A172 (cell line): Measurements from ENCODE around the gene PTH1R. TPM values are rescaled to one million over a fixed set of nuclear protein-coding genes. Genes with fewer than 3 reads are reported as not detected.

ENCODE experiments used
- DNase-seq: peaks from one replicate; pipeline ENCODE4 v3.0.0-alpha.2; 2015; ENCODE audit warnings: low spot score
- total RNA-seq: library from RNA; depleted of rRNA; stranded (reverse); fragments of >200 nt; shearing (Covaris generic); gene quantifications from 2 replicates; pipeline ENCODE4 v1.2.3, GENCODE V29; 2014

Gene PTH1R
- total RNA-seq, 1 experiment from 2014 or later = 2.8 TPM

DNA sequence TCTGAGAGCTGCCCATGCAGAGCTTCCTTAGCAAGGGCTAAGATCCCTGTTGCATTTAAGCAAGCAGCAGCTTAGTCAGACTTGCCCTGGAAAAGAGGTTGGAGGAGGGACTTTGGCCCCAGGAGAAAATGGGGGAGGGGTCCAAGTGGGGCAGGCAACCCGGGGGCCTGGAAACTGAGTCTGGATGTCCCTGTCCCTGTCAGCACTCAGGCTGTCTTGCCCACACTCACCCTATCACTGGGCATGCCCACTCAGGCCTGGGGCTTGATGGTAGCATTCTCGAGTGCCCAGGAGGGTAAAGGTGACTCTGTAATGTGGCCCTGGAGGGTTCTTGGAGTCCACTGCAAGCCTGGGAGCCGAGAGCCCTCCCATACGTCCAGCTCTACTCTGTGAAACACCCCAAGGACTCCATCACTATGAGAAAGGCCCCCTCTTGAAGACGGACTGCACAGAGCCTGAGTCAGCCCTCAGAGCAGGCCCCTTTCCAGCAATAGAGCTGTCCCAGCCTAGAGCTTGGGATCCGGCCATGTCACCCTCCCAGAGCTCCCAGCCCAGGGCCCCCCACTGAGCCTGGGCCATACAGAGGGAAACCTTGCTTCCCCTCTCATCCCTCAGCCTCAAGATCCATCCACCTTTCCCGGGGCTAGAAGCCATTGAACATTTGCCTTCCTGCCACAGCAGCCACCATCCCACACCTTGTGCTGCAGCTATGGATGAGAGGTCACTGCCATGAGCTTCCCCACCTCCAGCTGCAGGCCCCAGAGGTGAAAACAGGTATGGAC, 27.6 kb upstream of the PTH1R start:
- no peak for DNase-seq

DNA sequence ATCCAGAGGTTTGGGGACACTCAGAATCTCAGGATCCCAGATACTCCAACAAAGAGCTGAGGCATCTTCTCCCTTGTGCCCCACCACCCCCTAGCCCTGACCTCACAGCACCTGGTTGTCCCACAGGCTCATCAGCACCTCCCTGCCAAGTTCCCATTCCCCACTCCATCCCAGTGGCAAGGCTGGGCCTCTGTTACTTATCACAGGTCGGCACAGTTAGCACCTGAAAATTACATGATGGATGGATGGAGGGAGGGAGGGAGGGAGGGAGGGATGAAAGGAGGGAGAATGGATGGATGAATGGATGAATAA, 27.1 kb upstream of the PTH1R start:
- no peak for DNase-seq

DNA sequence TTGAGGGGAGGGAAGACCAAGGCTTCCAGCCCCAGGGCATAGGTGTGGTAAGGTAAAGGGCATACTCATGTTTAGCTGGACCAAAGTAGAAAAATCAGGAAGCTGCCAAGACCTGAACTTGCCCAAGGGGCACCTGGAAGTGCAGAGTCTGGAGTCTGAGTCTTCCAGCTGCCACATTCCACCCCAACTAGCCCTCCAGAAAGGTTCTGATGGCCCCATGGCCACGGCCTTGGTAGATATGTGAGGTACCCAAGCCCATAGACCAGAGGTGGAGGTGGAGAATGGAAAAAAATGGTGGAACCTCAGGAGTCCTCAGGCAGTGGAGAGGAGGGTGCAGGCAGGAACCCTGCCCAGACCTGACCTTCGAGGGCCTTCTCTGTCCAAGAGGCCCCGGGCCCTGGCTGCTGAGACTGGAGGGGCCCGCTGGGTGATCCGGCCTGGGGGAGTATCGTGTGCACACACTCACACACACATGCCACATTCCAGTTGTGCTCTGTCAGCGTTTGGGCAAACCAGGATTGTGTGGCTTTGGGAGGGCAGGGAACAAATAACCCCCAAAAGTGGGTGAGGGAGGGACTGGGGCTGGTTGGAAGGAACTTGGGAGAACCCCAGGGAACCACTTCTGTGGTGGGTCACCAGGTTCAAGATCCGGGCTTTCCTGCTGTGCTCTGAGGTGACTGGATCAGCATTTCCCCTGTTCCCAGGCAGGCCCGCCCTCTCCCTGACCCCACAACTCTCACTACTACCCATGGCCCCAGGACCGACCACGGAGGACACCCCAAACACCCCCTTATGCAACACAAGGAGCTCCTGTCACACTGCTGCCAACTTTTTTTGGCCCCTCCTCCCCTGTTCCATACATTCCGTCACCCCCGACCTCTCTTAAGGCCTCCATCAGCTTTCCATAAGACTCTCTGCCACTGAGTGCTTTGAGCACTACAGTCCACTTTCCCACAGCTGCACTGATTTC, 25.9 kb upstream of the PTH1R start:
- DNase-seq = no peak

DNA sequence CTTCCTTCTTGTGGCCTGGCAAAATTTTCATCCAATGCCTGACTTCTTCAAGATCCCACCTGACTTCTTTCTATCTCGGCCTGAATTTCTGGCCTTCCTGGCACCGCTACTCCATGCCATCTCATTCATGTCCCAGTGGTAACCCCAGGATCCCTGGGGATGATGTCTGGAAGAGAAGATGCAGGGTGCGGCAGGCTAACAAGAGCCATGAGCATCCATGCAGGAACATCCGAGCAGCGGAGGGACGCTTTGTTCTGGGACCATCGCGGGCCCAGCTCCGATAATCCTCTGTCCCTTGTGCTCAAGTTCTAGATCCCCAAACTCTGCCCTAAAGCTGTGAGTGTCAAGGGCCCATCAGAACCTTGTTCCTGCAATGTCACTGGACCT, 25.2 kb upstream of the PTH1R start:
- no peak for DNase-seq

DNA sequence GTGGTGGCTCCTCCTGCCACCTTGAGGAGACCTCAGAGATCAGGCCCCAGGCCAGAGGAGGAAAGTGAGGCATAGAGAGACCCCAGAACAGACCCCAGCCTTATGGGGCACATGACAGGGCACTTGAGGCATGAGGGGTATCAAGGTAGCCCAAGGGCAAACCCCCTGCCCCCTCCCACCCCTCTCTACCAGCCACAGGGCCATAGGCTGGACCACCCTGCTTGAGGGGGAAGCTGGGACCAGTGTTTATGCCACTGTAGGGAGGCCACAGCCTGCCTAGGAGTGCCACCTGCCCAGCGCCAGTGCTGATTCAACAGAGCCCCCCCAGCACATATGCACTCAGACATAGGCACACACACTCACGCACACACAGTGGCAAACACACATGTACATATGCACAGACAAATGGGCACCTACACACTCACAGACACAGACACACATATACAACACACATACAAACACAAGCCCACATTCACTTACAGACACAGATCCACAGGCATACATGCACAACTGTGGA, 24.6 kb upstream of the PTH1R start:
- DNase-seq = no peak

DNA sequence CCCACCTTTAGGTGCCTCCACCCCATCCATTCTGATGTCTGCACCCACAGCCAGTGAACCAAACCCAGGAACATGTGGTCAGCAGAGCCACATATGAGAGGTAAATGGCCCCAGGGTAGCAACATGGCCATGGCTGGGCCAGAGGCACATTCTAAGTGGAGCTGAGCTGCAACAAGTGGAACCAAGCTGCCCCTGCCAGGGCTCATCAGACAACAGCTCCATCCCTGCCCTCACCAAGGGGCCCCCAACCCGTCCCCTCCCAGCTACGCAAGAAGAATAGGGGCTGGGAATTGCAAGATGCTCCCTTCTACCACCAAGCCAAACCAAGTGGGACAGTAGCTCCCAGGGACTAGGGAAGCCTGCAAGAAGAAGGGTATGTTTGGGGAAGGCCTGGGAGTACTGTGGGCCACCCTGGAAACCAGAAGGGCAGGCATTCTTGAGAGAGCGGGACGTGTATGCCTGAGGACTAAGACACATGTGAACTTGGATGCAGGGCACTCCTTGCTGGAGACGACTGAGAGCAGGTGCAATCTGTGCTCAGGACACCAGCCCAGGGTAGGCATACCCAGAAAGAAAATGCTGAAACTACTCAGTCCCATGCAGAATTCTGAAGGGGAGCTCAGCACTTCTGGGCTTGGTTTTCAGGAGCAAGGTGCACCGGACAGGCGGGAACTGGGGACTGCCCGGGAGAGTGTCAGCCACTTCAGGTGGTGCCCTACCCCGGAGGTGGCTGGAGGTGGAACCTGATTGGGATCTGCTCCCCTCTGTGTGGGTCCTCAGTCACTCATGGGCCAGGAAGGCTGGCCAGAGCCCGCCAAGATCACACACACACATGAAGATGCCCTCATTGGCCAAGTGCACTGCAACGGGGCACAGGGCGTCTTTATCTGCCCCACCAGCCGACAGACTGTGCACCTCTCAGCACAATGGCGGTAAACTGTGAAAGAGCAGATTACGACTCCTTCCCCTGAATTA, 23.8 kb upstream of the PTH1R start:
- no peak for DNase-seq

DNA sequence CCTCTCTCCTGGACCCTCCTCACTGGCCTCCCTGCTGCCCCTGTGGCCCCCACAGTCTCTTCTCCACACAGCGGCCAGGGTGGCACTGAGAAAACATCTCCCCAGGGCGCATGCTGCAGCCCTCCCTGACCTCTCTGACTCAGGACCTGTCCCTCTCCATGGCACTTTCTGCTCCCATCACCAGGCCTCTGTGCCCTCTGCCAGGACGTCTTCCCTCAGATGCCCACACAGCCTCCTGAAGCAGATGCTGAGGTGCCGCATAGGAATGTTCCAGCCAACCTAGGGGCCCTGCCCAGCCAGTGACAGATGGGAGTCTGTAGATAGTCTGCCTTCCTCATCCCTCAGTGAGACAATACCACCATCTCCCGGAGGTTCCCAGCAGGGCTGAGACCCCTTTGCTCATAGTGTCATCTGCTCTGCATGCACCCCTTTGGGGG, 22.9 kb upstream of the PTH1R start:
- no peak for DNase-seq

DNA sequence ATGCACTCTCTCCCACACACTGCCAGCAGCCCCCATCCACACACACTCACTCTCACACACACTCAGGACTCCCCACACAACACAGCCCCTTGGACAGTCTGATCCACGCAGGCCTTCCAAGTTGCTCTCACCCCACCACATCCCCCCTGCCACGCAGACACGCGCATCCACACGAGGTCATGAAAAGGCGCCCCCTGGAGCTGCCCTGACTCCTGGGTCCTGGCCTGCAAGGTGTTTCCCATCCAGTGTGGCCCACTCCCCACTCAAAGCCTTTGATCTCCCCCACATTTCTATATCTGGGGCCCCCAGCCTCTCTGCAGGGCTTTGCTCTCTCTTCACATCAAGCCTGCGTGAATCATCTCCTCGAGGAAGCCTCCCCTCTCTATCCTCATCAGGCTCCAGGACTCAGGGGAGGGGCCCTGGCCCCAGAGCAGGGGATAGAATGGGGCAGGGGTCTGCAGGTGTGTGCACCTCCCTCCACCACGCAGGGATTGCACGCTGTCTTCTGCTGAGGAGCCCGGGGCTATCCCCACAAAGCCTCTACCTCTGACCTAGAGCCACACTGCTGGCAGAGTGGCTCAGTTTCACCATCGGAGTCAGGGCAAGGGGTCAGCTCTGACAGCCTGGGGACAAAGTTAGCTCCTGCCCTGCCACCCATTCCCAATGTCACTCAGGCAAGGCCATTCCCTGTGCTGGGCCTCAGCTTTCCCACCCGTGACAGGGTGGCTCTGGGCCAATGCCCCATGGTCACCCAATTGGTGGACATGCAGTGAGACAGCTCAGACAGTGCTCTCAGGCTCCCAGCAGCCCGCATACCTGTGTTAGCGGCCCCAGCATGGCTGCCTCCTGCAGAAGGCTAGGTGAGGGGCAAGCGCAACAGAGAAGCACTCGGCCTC, 20.7 kb upstream of the PTH1R start:
- DNase-seq = no peak

DNA sequence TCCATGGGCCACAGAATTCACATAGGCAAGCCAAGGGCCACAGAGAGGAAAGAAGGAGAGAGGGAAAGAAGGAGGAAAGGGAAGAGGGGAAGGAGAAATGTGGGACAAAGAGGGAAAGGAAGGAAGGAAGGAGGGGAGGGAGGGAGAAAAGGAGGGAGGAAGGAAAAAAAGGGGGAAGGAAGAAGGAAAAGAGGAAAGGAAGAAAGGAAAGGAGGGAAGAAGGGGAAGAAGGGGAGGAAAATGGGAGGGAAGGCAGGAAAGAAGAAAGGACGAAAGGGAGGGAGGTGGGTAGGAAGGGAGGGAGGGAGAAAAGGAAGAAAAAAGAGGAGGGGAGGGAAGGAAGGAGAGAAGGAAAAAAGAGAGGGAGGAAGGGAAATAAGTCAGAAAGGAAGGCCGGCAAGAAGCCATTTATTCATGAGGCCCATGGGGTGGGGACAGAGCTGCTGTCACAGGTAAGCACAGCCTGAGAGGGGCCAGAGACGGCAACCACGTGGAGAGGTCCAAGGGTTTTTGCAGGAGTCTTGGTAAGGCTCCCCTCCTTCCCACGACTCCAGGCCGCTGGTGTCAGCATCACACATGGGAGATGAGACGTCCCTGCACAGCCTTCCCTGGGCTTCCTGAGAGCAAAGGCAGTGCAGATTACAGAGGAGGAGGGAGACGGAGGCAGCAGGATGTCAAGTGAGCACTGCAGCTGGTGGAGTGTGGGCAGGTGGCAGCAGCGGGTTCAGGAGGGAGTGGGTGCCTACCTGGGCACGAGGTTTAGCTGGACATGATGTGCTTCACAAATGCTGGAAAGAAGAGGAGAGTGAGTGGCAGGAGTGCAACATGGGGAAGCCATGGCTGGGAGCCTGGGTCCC, 19.8 kb upstream of the PTH1R start:
- no peak for DNase-seq

DNA sequence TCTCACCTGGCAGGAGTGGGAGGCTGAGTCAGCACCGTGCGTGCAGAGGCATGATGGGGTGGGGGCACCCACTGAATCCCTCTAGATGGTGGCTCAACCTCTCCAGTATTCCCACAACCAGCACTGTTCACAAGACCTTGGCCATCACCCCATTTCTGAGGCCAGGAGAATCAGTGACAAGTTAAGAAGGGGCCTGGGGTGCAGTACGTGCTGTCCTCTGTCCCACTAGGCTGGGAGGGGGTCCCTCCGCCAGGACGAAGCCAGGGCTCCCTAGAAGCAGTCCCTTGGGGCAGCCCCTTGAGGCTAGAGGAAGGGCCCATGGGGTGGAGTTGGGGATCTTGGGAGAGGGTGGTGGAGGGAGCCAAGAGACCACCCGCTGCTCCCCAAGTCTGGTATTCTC, 19.1 kb upstream of the PTH1R start:
- no peak for DNase-seq

DNA sequence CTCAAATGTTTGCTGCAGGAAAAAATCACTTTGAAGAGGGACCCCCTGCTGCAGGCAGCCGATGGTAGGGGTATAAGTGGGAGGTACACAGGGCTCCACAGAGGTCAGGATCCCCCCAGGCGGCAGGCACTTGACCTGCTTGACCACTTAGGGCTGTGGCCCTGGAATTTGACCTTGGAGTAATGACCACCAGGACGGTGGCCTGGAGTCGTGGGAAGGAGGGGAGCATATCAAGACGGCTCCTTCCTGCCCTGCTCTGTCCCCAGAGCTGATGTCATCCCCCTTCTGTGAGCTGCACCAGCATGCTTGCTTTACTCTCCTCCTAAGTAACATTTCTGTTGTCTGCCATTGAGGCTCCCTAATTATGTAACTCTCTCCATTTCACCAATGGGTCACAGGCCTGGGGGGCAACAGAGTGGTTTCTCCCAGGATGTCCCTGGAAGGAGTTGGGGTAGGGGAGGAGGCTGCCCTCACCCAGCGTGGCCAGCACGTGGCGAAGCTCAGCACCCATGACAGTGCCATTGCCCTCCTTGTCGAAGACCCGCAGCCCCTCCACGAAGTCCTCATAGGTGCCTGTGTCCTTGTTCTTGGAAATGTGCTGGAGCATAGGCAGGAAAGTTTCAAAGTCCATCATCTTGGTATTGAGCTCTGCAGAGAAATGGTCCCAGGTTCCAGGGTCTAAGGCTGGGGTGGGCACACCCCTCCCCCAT, 18.4 kb upstream of the PTH1R start:
- no peak for DNase-seq

DNA sequence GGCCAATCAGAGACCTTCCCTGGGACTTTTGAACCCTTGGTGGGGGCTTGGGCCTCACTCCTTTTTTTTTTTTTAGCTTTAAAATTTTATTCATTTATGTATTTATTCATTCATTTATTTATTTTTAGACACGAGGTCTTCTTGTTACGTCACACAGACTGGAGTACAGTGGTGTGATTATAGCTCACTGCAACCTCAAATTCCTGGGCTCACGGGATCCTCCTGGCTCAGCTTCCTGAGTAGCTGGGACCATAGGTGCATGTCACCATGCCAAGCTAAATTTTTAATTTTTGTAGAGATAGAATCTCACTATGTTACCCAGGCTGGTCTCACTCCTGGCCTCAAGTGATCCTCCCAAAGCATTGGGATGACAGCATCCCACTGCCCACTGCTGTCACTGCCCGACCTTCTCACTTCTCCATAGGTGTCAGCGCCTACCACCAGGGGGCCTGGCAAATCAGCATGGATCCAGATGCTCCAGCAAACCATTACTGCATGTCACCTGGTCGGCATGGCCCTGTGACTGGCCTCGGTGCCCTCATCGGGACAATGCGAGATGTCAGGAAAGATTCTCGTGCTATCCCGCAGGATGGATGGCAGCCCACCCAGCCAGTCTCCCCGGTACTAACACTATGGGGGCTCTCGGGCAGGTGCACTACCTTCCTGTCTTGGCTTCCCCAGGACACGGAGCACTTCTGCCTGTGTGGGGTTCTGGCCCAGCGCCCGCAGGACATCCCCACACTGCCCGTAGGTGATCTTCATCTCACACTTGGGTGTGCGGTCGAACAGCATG, 17.3 kb upstream of the PTH1R start:
- DNase-seq = no peak

DNA sequence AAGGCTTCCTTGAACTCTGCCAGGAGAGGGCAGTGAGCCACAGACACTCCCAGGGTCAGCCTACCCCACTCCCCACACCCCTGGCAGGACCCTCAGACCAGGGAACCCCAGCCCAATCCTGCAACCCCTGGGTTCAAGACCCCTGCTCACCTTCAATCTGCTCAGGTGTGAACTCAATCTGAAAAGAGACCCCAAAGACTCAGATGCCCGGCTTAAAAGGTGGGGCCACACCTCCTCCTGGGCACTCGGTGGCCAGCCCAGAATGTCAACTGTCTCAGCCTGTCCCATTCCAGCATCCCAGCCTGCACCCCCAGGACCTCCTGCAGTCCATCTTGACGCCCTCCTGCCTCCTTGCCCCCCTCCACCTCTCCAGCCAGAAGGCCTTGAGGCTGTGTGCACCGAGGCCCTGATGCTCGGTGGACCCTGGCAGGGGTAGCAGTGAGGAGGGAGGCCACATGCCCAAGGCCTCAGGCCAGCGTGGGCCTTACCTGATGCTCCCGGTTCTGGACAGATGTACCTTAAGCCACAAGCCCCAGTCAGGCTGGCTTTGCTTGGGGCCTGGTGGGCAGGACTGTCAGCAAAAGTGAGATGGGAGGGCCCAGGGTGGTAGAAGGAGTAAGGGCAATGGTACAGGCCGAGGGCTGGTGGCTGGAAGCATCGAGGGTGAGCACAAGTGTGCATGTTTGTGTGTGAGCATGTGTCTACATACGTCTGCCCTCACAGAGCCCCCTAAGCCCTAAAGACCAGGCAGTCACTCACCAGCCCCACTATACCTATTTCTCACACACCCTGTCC, 16.5 kb upstream of the PTH1R start:
- DNase-seq = no peak

DNA sequence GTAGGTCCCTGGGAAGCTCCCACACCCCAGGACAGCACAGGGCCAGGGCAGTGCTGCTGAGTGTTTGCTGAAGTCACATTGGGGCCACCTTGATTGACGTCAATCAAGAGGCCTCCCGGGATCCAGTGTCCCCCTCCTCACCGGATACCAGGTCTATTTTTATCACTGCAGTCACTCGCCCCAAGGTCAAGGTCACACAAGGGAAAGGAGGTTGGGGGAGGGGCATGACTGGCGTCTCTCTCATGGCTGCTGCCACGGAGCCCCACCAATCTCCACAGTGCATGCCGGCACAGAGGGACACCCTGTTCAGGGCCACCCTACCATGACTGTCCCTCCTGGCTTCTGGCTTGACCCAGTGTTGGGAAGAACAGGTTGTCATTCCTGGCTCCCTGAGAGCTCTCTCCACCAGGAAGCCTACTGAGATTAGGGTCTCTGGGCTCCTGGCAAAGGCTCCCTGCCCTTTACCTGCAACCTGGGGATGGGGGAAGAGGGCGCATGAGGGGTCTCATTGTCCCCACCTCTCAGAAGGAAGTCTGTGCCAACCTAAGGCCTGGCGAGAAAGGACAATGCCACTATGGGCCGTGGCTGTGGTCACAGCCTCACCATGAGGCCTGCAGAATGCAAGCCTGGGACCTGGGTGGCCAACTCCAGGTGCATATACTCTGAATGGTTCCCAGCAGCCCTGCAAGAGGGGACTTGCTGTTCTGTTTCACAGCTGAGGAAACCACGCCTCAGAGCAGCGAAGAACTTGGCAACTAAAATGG, 15.7 kb upstream of the PTH1R start:
- DNase-seq = no peak

DNA sequence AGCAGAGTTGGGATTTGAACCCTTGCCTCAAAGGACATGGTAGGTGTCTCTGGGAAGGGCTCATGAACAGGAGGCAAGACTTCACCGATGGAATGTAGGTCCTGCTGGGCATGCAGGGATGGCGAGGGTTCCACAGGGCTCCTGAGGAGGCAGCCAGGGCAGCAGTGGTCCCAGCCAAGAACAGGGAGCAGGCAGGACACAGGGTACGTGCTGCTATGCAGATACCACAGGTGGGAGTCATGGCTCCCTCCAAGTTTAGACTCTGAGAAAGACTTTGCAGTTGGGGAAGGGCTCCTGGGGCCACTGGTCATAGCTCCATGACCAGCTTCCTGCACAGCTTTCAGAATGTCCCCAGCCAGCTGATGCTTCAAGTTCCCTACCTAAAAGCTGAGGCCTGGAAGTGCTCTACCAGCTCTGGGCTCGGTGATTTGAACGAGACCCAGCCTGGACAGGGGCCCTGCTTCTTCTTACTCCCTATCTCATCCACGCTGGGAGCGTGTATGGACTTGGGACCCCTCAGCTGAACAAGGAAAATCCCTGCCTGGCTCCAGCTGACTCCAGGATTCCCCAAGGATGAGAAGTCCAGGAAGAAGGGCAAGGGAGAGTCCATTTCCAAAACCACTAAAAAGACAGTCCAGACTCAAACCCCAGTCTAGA, 15.0 kb upstream of the PTH1R start:
- no peak for DNase-seq

DNA sequence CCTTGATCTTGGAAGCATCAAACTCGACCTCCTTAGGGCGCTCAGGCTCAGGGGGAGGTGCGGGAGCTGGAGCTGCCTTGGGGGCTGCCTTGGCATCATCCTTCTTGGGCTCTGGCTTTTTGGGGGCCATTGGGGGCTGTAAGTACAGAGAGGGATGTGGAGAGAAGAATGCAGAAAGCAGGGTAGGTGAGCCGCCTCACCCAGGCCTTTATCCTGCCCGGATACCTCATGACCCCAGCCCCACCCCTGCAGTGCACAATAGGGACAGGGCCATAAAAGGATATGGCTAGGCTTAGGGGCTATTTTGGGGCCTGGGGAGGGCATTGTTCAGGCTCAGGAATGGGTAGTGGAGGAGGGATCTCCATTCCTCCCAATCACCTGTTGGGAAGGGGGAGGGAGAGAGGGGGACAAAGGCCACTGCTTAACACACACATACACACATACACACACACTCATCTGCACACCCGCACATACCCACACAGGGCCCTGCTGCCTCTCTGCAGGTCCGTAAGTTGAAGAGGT, 14.2 kb upstream of the PTH1R start, which contains the start of gene MYL3:
TSS of gene MYL3 (minus strand) at position 184 of the 522 bp plus-strand sequence. CDS start at position 130, 54 bp downstream.
- no peak for DNase-seq
